ENCODE results near the gene ENOX1.

ENOX1 gene

GRCh38 chr13:43587376-43587775 lies 199.4 kb downstream of the ENOX1 start:
- DNase-seq = no peak

GRCh38 chr13:43584751-43585150 lies 202.0 kb downstream of the ENOX1 start:
- no peak for DNase-seq

GRCh38 chr13:43583321-43583720 lies 203.5 kb downstream of the ENOX1 start:
- no peak for DNase-seq

- DNase-seq = no peak
Observed at GRCh38 chr13:43580280-43580679, 206.5 kb downstream of the ENOX1 start.

GRCh38 chr13:43579321-43579720 lies 207.5 kb downstream of the ENOX1 start:
- DNase-seq = no peak

- no peak for DNase-seq
Observed at GRCh38 chr13:43574605-43575004, 212.2 kb downstream of the ENOX1 start.

GRCh38 chr13:43573802-43574514 lies 212.8 kb downstream of the ENOX1 start:
- DNase-seq = no peak

GRCh38 chr13:43573361-43573740 lies 213.4 kb downstream of the ENOX1 start:
- DNase-seq = no peak

GRCh38 chr13:43572656-43573360 lies 214.0 kb downstream of the ENOX1 start:
- DNase-seq = no peak

- DNase-seq = no peak
Observed at GRCh38 chr13:43569658-43570057, 217.1 kb downstream of the ENOX1 start.

- no peak for DNase-seq
Observed at GRCh38 chr13:43567608-43568007, 219.2 kb downstream of the ENOX1 start.

- no peak for DNase-seq
Observed at GRCh38 chr13:43564952-43565351, 221.8 kb downstream of the ENOX1 start.

- no peak for DNase-seq
Observed at GRCh38 chr13:43561081-43561480, 225.7 kb downstream of the ENOX1 start.

- DNase-seq = no peak
Observed at GRCh38 chr13:43558939-43559338, 227.8 kb downstream of the ENOX1 start.

GRCh38 chr13:43558326-43558725 lies 228.4 kb downstream of the ENOX1 start:
- no peak for DNase-seq

GRCh38 chr13:43555667-43556066 lies 231.1 kb downstream of the ENOX1 start:
- no peak for DNase-seq

GRCh38 chr13:43551897-43552456 lies 234.8 kb downstream of the ENOX1 start:
- DNase-seq = no peak

- no peak for DNase-seq
Observed at GRCh38 chr13:43546816-43547215, 240.0 kb downstream of the ENOX1 start.

GRCh38 chr13:43546251-43546650 lies 240.5 kb downstream of the ENOX1 start:
- no peak for DNase-seq

GRCh38 chr13:43545317-43545874 lies 241.4 kb downstream of the ENOX1 start:
- DNase-seq = no peak

GRCh38 chr13:43544631-43545030 lies 242.1 kb downstream of the ENOX1 start:
- no peak for DNase-seq

- no peak for DNase-seq
Observed at GRCh38 chr13:43544011-43544410, 242.8 kb downstream of the ENOX1 start.

- DNase-seq = no peak
Observed at GRCh38 chr13:43543331-43543730, 243.4 kb downstream of the ENOX1 start.

- no peak for DNase-seq
Observed at GRCh38 chr13:43537124-43537523, 249.6 kb downstream of the ENOX1 start.
